Liver (tissue), 3 donors: Measurements from ENCODE around the gene TMEM242.

Experiments used
- JUND ChIP-seq, 2 donors: IDR thresholded peaks; 2 replicates each; pipeline ENCODE4 v1.6.1; 2016; ENCODE audit warnings: antibody characterized with exemption in 2 of 2
- RAD21 ChIP-seq, 2 donors: IDR thresholded peaks; 2 replicates each; pipeline ENCODE4 v1.6.1; 2016; ENCODE audit warnings: antibody characterized with exemption in 2 of 2, mild to moderate bottlenecking in 2 of 2
- SP1 ChIP-seq: IDR thresholded peaks from 2 replicates; pipeline ENCODE4 v1.6.1; 2018; ENCODE audit warnings: antibody characterized with exemption, mild to moderate bottlenecking
- YY1 ChIP-seq: IDR thresholded peaks from 2 replicates; pipeline ENCODE4 v1.6.1; 2016; ENCODE audit warnings: antibody characterized with exemption, mild to moderate bottlenecking
- TF ChIP-seq, protein P1 (sequence below): fragments of 150-350 bp; IDR thresholded peaks from 2 replicates; pipeline ENCODE4 v1.5.1; 2017; ENCODE audit warnings: improper control_type of control experiment, low read depth, low read length; ENCODE audit not compliant: missing input control
- TF ChIP-seq, protein P2 (sequence below): IDR thresholded peaks from 2 replicates; pipeline ENCODE4 v1.6.1; 2016; ENCODE audit warnings: antibody characterized with exemption, mild to moderate bottlenecking
- TF ChIP-seq, protein P3 (sequence below): IDR thresholded peaks from 2 replicates; pipeline ENCODE4 v1.6.1; 2016; ENCODE audit warnings: antibody characterized with exemption
- TF ChIP-seq, protein P4 (sequence below): IDR thresholded peaks from 2 replicates; pipeline ENCODE4 v1.6.1; 2016; ENCODE audit warnings: antibody characterized with exemption
- donor health status: healthy.
- donor health status: healthy.

DNA sequence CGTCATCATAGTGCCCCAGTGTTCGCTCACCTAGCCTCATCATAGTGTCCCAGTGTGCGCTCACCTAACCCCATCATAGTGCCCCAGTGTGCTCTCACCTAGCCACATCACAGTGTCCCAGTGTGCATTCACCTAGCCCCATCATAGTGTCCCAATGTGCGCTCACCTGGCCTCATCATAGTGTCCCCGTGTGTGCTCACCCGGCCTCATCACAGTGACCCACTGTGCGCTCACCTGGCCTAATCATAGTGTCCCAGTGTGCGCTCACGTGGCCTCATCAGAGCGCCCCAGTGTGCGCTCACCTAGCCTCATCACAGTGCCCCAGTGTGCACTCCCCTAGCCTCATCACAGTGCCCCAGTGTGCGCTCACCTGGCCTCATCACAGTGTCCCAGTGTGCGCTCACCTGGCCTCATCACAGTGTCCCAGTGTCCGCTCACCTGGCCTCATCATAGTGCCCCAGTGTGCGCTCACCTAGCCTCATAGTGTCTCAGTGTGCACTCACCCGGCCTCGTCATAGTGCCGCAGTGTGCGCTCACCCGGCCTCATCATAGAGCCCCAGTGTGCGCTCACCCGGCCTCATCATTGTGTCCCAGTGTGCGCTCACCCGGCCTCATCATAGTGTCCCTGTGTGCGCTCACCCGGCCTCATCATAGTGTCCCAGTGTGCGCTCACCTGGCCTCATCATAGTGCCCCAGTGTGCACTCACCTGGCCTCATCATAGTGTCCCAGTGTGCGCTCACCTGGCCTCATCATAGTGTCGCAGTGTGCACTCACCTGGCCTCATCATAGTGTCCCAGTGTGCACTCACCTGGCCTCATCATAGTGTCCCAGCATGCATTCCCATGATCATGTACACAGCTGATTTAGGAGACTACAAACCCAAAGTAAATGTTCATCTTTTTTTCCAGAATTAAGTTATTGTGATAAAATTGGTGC lies 9.5 kb downstream of the TMEM242 start:
- TF ChIP-seq, protein P1, sequence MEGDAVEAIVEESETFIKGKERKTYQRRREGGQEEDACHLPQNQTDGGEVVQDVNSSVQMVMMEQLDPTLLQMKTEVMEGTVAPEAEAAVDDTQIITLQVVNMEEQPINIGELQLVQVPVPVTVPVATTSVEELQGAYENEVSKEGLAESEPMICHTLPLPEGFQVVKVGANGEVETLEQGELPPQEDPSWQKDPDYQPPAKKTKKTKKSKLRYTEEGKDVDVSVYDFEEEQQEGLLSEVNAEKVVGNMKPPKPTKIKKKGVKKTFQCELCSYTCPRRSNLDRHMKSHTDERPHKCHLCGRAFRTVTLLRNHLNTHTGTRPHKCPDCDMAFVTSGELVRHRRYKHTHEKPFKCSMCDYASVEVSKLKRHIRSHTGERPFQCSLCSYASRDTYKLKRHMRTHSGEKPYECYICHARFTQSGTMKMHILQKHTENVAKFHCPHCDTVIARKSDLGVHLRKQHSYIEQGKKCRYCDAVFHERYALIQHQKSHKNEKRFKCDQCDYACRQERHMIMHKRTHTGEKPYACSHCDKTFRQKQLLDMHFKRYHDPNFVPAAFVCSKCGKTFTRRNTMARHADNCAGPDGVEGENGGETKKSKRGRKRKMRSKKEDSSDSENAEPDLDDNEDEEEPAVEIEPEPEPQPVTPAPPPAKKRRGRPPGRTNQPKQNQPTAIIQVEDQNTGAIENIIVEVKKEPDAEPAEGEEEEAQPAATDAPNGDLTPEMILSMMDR, result no peak
- TF ChIP-seq, protein P2, sequence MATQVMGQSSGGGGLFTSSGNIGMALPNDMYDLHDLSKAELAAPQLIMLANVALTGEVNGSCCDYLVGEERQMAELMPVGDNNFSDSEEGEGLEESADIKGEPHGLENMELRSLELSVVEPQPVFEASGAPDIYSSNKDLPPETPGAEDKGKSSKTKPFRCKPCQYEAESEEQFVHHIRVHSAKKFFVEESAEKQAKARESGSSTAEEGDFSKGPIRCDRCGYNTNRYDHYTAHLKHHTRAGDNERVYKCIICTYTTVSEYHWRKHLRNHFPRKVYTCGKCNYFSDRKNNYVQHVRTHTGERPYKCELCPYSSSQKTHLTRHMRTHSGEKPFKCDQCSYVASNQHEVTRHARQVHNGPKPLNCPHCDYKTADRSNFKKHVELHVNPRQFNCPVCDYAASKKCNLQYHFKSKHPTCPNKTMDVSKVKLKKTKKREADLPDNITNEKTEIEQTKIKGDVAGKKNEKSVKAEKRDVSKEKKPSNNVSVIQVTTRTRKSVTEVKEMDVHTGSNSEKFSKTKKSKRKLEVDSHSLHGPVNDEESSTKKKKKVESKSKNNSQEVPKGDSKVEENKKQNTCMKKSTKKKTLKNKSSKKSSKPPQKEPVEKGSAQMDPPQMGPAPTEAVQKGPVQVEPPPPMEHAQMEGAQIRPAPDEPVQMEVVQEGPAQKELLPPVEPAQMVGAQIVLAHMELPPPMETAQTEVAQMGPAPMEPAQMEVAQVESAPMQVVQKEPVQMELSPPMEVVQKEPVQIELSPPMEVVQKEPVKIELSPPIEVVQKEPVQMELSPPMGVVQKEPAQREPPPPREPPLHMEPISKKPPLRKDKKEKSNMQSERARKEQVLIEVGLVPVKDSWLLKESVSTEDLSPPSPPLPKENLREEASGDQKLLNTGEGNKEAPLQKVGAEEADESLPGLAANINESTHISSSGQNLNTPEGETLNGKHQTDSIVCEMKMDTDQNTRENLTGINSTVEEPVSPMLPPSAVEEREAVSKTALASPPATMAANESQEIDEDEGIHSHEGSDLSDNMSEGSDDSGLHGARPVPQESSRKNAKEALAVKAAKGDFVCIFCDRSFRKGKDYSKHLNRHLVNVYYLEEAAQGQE, result no peak
- TF ChIP-seq, protein P3, sequence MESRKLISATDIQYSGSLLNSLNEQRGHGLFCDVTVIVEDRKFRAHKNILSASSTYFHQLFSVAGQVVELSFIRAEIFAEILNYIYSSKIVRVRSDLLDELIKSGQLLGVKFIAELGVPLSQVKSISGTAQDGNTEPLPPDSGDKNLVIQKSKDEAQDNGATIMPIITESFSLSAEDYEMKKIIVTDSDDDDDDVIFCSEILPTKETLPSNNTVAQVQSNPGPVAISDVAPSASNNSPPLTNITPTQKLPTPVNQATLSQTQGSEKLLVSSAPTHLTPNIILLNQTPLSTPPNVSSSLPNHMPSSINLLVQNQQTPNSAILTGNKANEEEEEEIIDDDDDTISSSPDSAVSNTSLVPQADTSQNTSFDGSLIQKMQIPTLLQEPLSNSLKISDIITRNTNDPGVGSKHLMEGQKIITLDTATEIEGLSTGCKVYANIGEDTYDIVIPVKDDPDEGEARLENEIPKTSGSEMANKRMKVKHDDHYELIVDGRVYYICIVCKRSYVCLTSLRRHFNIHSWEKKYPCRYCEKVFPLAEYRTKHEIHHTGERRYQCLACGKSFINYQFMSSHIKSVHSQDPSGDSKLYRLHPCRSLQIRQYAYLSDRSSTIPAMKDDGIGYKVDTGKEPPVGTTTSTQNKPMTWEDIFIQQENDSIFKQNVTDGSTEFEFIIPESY, result no peak
- TF ChIP-seq SP1 (no peak), YY1 (no peak), RAD21 (IDR thresholded peaks at IDR 0.05) (no peak), JUND (IDR thresholded peaks at IDR 0.05) (no peak)
- TF ChIP-seq, protein P4, sequence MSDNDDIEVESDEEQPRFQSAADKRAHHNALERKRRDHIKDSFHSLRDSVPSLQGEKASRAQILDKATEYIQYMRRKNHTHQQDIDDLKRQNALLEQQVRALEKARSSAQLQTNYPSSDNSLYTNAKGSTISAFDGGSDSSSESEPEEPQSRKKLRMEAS, result no peak
